Endodermal cell (in vitro differentiated cells): ENCODE measurements around the gene MYO1F. TPM values are rescaled to one million over a fixed set of nuclear protein-coding genes. Genes with fewer than 3 reads are reported as not detected.

Experiments
- DNase-seq: peaks from one replicate; pipeline ENCODE4 v3.0.0-alpha.2; 2017
- H3K27ac ChIP-seq: 2 replicates; pipeline ENCODE4 v1.5.1; 2013; ENCODE audit warnings: mild to moderate bottlenecking, low read depth, low read length, moderate library complexity
- H3K27me3 ChIP-seq: 2 replicates; pipeline ENCODE4 v1.6.1; 2013; ENCODE audit warnings: mild to moderate bottlenecking, low read length, moderate library complexity; ENCODE audit not compliant: insufficient read depth, control insufficient read depth, poor library complexity, severe bottlenecking
- H3K36me3 ChIP-seq: 2 replicates; pipeline ENCODE4 v1.7.0; 2013; ENCODE audit warnings: mild to moderate bottlenecking, low read length, moderate library complexity; ENCODE audit not compliant: control insufficient read depth, insufficient read depth
- H3K4me1 ChIP-seq: one replicate; pipeline ENCODE4 v1.7.0; 2013; ENCODE audit warnings: low read length; ENCODE audit not compliant: control insufficient read depth, insufficient read depth
- H3K4me3 ChIP-seq: 2 replicates; pipeline ENCODE4 v1.5.1; 2013; ENCODE audit warnings: mild to moderate bottlenecking, low read length, moderate library complexity
- H3K9ac ChIP-seq: 2 replicates; pipeline ENCODE4 v1.6.1; 2013; ENCODE audit warnings: mild to moderate bottlenecking, low read length, moderate library complexity; ENCODE audit not compliant: poor library complexity, severe bottlenecking; ENCODE audit errors: extremely low read depth
- H3K9me3 ChIP-seq: 2 replicates; pipeline ENCODE4 v1.6.1; 2013; ENCODE audit warnings: mild to moderate bottlenecking, low read length, moderate library complexity; ENCODE audit not compliant: control insufficient read depth
- H3K27ac Mint-ChIP-seq: 2 replicates; pipeline ENCODE4 v1.8.0; 2020; ENCODE audit warnings: mixed read lengths
- H3K27me3 Mint-ChIP-seq: 2 replicates; pipeline ENCODE4 v1.8.0; 2021; ENCODE audit warnings: mild to moderate bottlenecking, mixed read lengths; ENCODE audit not compliant: insufficient read depth
- H3K36me3 Mint-ChIP-seq: 2 replicates; pipeline ENCODE4 v1.8.0; 2020; ENCODE audit warnings: low read depth, mixed read lengths
- H3K4me1 Mint-ChIP-seq: 2 replicates; pipeline ENCODE4 v1.8.0; 2020; ENCODE audit warnings: mixed read lengths
- H3K4me3 Mint-ChIP-seq: 2 replicates; pipeline ENCODE4 v1.8.0; 2020; ENCODE audit warnings: mild to moderate bottlenecking, moderate library complexity, mixed read lengths
- H3K9me3 Mint-ChIP-seq: 2 replicates; pipeline ENCODE4 v1.8.0; 2020; ENCODE audit warnings: mild to moderate bottlenecking, mixed read lengths
- WGBS, 2 experiments: methylation state at CpG; one replicate each; pipeline versions ENCODE4 v1.1.5 to v1.1.7; 2013; ENCODE audit warnings: missing lambda C conversion rate in 2 of 2, mixed read lengths in 1 of 2; ENCODE audit not compliant: insufficient coverage in 1 of 2, insufficient read length in 1 of 2; 5-methylcytosine and 5-hydroxymethylcytosine counted together
- total RNA-seq, 2 donors: library from RNA; stranded (reverse); fragmentation: NEBNext Ultra II Directional in 1 of 2; extraction: Animal tissue kit (Norgen Biotek cat#: 25700) in 1 of 2; gene quantifications; 2 replicates in 1 of 2; 3 replicates in 1 of 2; pipeline ENCODE4 v1.2.1, GENCODE V29; 2021
- TF ChIP-seq, protein P1 (sequence below): fragments of 200-600 bp; sonication (generic); conservative IDR thresholded peaks from 2 replicates; pipeline ENCODE4 v1.5.0; 2021; ENCODE audit warnings: antibody characterized with exemption, mild to moderate bottlenecking

MYO1F gene
- total RNA-seq, 2 donors from 2014 or later, result 0.57 to 1.1 TPM

DNA sequence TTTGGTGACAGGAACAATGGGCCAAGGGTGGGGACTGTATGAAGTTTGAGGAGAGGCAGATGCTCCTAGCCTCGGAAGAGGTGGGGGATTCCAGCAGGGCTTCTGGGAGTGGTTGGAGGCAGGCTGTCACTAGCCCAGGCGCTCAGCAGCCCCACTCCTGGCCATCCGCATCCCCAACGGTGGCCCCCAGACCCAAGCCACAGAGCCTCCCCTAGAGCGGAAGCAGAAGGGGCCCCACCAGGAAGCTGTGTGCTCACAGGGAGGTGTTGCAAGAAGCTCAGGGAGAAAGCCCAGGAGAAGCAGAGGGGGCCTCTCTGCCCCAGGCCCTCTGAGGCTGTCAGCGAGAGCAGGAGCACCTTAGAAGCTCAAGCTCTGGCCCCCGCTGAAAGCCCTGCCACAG is 83.1 kb downstream of the MYO1F start:
- Mint-ChIP-seq H3K4me3 (no peak overlapping the region), H3K9me3 (no peaks in the 10 kb centered on the region)
- DNase-seq, result no peak

GRCh38 chr19:8491574-8491973 is 85.7 kb downstream of the MYO1F start:
- Mint-ChIP-seq H3K36me3 (peaks cover 27% of the 10 kb centered on the region), H3K4me3 (no peak overlapping the region), H3K27me3 (no peaks in the 10 kb centered on the region), H3K4me1 (no peaks in the 10 kb centered on the region), H3K9me3 (no peaks in the 10 kb centered on the region), H3K27ac (no peak overlapping the region)
- Histone ChIP-seq H3K36me3 (peaks cover 33% of the 10 kb centered on the region), H3K27ac (no peak overlapping the region), H3K4me3 (no peak overlapping the region), H3K9me3 (no peaks in the 10 kb centered on the region), H3K27me3 (no peaks in the 10 kb centered on the region), H3K4me1 (no peaks in the 10 kb centered on the region), H3K9ac (no peak overlapping the region)
- peak; percentile 70 for DNase-seq
- TF ChIP-seq, protein P1, sequence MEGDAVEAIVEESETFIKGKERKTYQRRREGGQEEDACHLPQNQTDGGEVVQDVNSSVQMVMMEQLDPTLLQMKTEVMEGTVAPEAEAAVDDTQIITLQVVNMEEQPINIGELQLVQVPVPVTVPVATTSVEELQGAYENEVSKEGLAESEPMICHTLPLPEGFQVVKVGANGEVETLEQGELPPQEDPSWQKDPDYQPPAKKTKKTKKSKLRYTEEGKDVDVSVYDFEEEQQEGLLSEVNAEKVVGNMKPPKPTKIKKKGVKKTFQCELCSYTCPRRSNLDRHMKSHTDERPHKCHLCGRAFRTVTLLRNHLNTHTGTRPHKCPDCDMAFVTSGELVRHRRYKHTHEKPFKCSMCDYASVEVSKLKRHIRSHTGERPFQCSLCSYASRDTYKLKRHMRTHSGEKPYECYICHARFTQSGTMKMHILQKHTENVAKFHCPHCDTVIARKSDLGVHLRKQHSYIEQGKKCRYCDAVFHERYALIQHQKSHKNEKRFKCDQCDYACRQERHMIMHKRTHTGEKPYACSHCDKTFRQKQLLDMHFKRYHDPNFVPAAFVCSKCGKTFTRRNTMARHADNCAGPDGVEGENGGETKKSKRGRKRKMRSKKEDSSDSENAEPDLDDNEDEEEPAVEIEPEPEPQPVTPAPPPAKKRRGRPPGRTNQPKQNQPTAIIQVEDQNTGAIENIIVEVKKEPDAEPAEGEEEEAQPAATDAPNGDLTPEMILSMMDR, result peak; percentile 65
- 88 to 93% methylated on average over 5 to 6 of the region's 6 CpGs for WGBS, 2 experiments

More for the DNA sequence above, 83.1 kb downstream of the MYO1F start:
- Mint-ChIP-seq H3K4me1 (no peaks in the 10 kb centered on the region), H3K36me3 (peaks cover 2% of the 10 kb centered on the region), H3K27ac (no peak overlapping the region), H3K27me3 (no peaks in the 10 kb centered on the region)
- Histone ChIP-seq H3K36me3 (peaks cover 7% of the 10 kb centered on the region), H3K27ac (peak overlapping the region; percentile 53), H3K9ac (no peak overlapping the region), H3K4me3 (no peak overlapping the region), H3K4me1 (no peaks in the 10 kb centered on the region), H3K27me3 (no peaks in the 10 kb centered on the region), H3K9me3 (no peaks in the 10 kb centered on the region)
- 77 to 88% methylated on average over 4 to 7 of the region's 7 CpGs for WGBS, 2 experiments
- TF ChIP-seq, protein P1, result no peak

DNA sequence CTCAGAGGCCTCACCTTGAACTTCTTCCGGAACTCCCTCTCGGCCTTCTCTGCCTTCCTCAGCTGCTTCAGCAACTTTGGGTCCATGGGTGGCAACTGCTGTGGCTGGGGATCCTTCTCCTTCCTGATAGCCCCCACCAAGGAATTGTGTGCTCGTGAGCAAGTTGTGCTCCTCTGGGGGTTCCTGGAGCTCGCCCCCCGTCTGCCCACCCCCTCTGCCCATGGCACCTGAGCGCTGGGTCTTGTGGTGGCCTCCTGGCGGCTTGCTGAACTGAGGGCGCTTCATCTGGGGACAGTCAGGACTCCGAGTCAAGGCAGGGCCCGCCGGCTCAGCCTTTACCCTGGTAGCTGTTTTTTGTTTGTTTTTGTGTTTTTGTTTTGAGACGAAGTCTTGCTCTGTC is 86.4 kb downstream of the MYO1F start:
- Histone ChIP-seq H3K9me3 (no peaks in the 10 kb centered on the region), H3K27me3 (no peaks in the 10 kb centered on the region), H3K27ac (peak overlapping the region; percentile 47), H3K36me3 (peaks cover 40% of the 10 kb centered on the region), H3K4me3 (no peak overlapping the region), H3K9ac (no peak overlapping the region), H3K4me1 (no peaks in the 10 kb centered on the region)
- no peak for DNase-seq
- TF ChIP-seq, protein P1, result no peak
- Mint-ChIP-seq H3K4me3 (no peak overlapping the region), H3K27ac (peak overlapping the region; percentile 48), H3K9me3 (no peaks in the 10 kb centered on the region), H3K27me3 (no peaks in the 10 kb centered on the region), H3K36me3 (peaks cover 32% of the 10 kb centered on the region), H3K4me1 (no peaks in the 10 kb centered on the region)
- WGBS, 2 experiments, result 80 to 96% methylated on average over 2 to 12 of the region's 12 CpGs
